PC-3 (cell line): ENCODE data around the gene ZNF165.
"Not testable (repeated sequence)": the region's sequence is repeated elsewhere in the genome, so short reads cannot be mapped to it uniquely, and the experiment has no call there.

Experiments
- CTCF ChIP-seq: fragments of 300-600 bp; sonication (generic); conservative IDR thresholded peaks from 2 replicates; pipeline ENCODE4 v1.5.1; 2017; ENCODE audit warnings: antibody characterized with exemption, low read depth, mild to moderate bottlenecking, low read length
- EZH2 ChIP-seq: fragments of 300-600 bp; sonication (generic); IDR thresholded peaks from one replicate; pipeline ENCODE4 v1.6.1; 2017; ENCODE audit warnings: antibody characterized with exemption, mild to moderate bottlenecking, low read length; ENCODE audit not compliant: unreplicated experiment

- TF ChIP-seq CTCF, EZH2: not testable (repeated sequence)
These were observed 41.9 kb downstream of the ZNF165 start for GRCh38 chr6:28122283-28122682.
